ENCODE results near the gene DAGLB. TPM values are rescaled to one million over a fixed set of nuclear protein-coding genes. Genes with fewer than 3 reads are reported as not detected.
A peak's percentile ranks its signal among the peaks of the same experiment; 100 is the strongest.

Gene DAGLB
- total and polyA plus RNA-seq, 2 donors = 11.1 to 19.4 TPM

DNA sequence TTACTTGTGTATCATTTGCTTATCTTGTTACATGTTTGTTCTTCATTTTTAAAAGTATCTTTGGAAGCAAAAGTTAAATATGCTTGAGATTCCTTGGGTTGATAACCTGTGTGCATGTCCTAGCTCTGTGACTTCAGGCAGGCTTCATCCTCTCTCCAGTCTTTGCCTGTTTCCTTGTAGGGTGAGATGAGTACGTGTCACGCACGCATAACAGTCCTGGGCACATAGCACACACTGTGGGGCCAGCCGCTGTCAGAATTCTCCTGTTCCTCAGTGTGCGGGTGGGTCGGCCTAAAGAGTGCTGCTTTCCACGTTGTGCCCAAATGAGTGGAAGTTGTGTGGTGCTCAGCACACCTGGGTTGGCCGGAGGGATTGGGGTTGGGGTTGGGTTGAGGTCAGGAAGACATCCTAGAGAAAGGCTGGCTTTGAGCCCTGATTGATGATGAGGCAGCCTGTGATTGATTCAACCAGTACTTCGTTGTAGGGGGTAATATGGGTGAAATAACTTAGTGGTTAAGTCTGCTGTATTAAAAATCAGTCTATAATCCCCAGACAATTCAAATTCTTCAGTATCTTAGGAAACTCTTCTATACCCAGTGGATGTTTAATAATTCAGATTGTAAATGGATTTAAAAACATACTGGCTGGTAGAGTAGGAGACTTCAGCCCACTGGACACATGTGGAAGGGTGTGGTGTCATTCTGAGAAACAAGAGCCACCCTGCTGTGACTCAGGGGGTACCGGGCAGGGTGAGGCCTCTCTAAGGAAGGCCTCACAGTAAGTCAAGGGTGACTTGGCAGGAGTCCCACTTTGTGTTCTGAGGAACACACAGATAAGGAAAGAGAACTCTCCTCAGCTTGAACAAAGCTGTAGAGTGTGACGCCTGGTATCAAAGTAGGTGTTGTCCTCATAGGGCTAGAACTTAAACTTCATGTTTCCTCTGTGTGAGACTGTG, 54.8 kb downstream of the DAGLB start:
- WGBS = 88% methylated on average over 11 of the region's 11 CpGs
- H3K36me3 ChIP-seq (ENCODE audit: control insufficient read depth in 2 of 2, insufficient read depth in 2 of 2, low read length in 1 of 2) = peaks cover 47 to 65% of the 10 kb centered on the region in 2 donors
- peak overlapping the region; percentile 37 to 65 for H3K27ac ChIP-seq (ENCODE audit: low read depth in 1 of 2, low read length in 1 of 2)
- no peaks in the 10 kb centered on the region for H3K27me3 ChIP-seq (ENCODE audit: control insufficient read depth in 2 of 2, insufficient read depth in 1 of 2, low read length in 1 of 2)
- H3K4me3 ChIP-seq (ENCODE audit: low read length in 2 of 2) = no peak overlapping the region
- DNase-seq (ENCODE audit: low read depth in 6 of 9, low spot score in 9 of 9) = no peak
- H3K4me1 ChIP-seq (ENCODE audit: control insufficient read depth in 2 of 2, insufficient read depth in 2 of 2, low read length in 2 of 2) = peaks cover 0 to 16% of the 10 kb centered on the region in 2 donors
- H3K9me3 ChIP-seq (ENCODE audit: control insufficient read depth in 2 of 2, insufficient read depth in 1 of 2, low read length in 1 of 2) = peaks cover 0 to 1% of the 10 kb centered on the region in 2 donors

- Histone ChIP-seq H3K4me3 (ENCODE audit: low read length in 2 of 2) (no peak overlapping the region), H3K36me3 (ENCODE audit: control insufficient read depth in 2 of 2, insufficient read depth in 2 of 2, low read length in 1 of 2) (peaks cover 47 to 67% of the 10 kb centered on the region in 2 donors), H3K27ac (ENCODE audit: low read depth in 1 of 2, low read length in 1 of 2) (no peak overlapping the region), H3K27me3 (ENCODE audit: control insufficient read depth in 2 of 2, insufficient read depth in 1 of 2, low read length in 1 of 2) (no peaks in the 10 kb centered on the region), H3K9me3 (ENCODE audit: control insufficient read depth in 2 of 2, insufficient read depth in 1 of 2, low read length in 1 of 2) (peaks cover 0 to 1% of the 10 kb centered on the region in 2 donors), H3K4me1 (ENCODE audit: control insufficient read depth in 2 of 2, insufficient read depth in 2 of 2, low read length in 2 of 2) (peaks cover 0 to 15% of the 10 kb centered on the region in 2 donors)
- WGBS = 100% methylated on average over 2 of the region's 2 CpGs
- no peak for DNase-seq (ENCODE audit: low read depth in 6 of 9, low spot score in 9 of 9)
These were observed 58.0 kb downstream of the DAGLB start for GRCh38 chr7:6389728-6390127.

- no peak overlapping the region for H3K27ac ChIP-seq (ENCODE audit: low read depth in 1 of 2, low read length in 1 of 2)
- peaks cover 29 to 48% of the 10 kb centered on the region in 2 donors for H3K36me3 ChIP-seq (ENCODE audit: control insufficient read depth in 2 of 2, insufficient read depth in 2 of 2, low read length in 1 of 2)
- peaks cover 0 to 15% of the 10 kb centered on the region in 2 donors for H3K4me1 ChIP-seq (ENCODE audit: control insufficient read depth in 2 of 2, insufficient read depth in 2 of 2, low read length in 2 of 2)
- no peak overlapping the region for H3K4me3 ChIP-seq (ENCODE audit: low read length in 2 of 2)
- WGBS = 94% methylated on average over 7 of the region's 7 CpGs
- no peaks in the 10 kb centered on the region for H3K9me3 ChIP-seq (ENCODE audit: control insufficient read depth in 2 of 2, insufficient read depth in 1 of 2, low read length in 1 of 2)
- no peaks in the 10 kb centered on the region for H3K27me3 ChIP-seq (ENCODE audit: control insufficient read depth in 2 of 2, insufficient read depth in 1 of 2, low read length in 1 of 2)
- DNase-seq (ENCODE audit: low read depth in 6 of 9, low spot score in 9 of 9) = no peak
These were observed 59.9 kb downstream of the DAGLB start for GRCh38 chr7:6387734-6388294.

DNA sequence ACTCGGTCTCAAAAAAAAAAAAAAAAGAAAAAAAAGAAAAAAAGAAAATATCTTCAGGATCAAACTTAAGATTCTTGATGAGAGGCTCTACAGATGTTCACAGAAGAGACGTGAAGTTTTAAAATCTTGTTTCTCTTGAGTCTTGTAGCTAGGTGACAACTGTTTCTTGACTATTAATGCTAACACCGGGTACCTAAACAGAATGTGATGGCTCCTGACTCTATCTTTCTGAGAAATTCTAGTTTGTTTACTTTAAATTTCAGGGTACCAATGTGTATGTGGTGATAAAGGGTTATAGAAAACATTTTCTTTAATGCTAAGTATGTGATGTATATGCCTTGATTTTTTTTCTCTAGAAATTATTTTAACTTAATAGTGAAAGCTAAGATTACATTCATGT, 61.0 kb downstream of the DAGLB start:
- Histone ChIP-seq H3K4me1 (ENCODE audit: control insufficient read depth in 2 of 2, insufficient read depth in 2 of 2, low read length in 2 of 2) (peaks cover 0 to 19% of the 10 kb centered on the region in 2 donors), H3K27me3 (ENCODE audit: control insufficient read depth in 2 of 2, insufficient read depth in 1 of 2, low read length in 1 of 2) (no peaks in the 10 kb centered on the region), H3K9me3 (ENCODE audit: control insufficient read depth in 2 of 2, insufficient read depth in 1 of 2, low read length in 1 of 2) (no peaks in the 10 kb centered on the region), H3K36me3 (ENCODE audit: control insufficient read depth in 2 of 2, insufficient read depth in 2 of 2, low read length in 1 of 2) (peaks cover 23 to 39% of the 10 kb centered on the region in 2 donors), H3K27ac (ENCODE audit: low read depth in 1 of 2, low read length in 1 of 2) (no peak overlapping the region), H3K4me3 (ENCODE audit: low read length in 2 of 2) (no peak overlapping the region)
- DNase-seq (ENCODE audit: low read depth in 6 of 9, low spot score in 9 of 9) = no peak
- WGBS = 94% methylated on average over 3 of the region's 3 CpGs

GRCh38 chr7:6385909-6386560, 61.7 kb downstream of the DAGLB start:
- Histone ChIP-seq H3K27ac (ENCODE audit: low read depth in 1 of 2, low read length in 1 of 2) (peak overlapping the region; percentile 31 to 78), H3K4me1 (ENCODE audit: control insufficient read depth in 2 of 2, insufficient read depth in 2 of 2, low read length in 2 of 2) (peaks cover 0 to 19% of the 10 kb centered on the region in 2 donors), H3K4me3 (ENCODE audit: low read length in 2 of 2) (no peak overlapping the region), H3K9me3 (ENCODE audit: control insufficient read depth in 2 of 2, insufficient read depth in 1 of 2, low read length in 1 of 2) (no peaks in the 10 kb centered on the region), H3K27me3 (ENCODE audit: control insufficient read depth in 2 of 2, insufficient read depth in 1 of 2, low read length in 1 of 2) (no peaks in the 10 kb centered on the region), H3K36me3 (ENCODE audit: control insufficient read depth in 2 of 2, insufficient read depth in 2 of 2, low read length in 1 of 2) (peaks cover 19 to 34% of the 10 kb centered on the region in 2 donors)
- DNase-seq (ENCODE audit: low read depth in 6 of 9, low spot score in 9 of 9) = no peak
- 91% methylated on average over 4 of the region's 4 CpGs for WGBS

DNA sequence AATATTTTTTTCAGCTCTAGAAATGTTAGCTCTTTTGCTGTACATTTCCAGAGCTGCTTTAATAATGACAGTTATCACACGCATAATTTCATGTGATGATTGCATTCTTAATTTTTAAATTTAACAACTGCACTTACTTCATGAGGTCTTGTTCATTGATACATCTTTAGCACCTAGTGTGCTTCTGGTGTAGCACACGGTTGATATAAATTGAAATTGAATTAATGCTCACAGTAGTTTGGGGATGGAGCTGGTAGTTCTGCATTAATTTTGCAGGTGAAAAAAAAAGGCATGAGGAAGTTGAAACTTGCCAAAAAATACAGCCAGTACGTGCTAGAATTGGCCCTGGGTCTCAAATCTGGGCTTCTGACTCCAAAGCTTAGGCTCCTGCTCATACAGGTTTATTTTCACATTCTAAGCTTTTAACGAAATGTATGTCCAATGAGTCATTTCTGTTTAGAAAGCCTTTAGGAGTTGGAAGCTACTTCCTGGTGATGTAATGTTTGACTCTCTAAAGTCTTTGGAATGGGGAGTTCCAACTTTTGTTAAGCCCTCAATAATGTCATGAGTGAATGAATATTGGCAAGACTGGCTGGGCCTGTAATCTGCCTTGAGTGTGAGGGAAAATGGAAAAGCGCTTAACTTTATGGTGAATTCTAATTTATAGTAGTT, 62.5 kb downstream of the DAGLB start:
- Histone ChIP-seq H3K9me3 (ENCODE audit: control insufficient read depth in 2 of 2, insufficient read depth in 1 of 2, low read length in 1 of 2) (no peaks in the 10 kb centered on the region), H3K4me3 (ENCODE audit: low read length in 2 of 2) (no peak overlapping the region), H3K27me3 (ENCODE audit: control insufficient read depth in 2 of 2, insufficient read depth in 1 of 2, low read length in 1 of 2) (no peaks in the 10 kb centered on the region), H3K4me1 (ENCODE audit: control insufficient read depth in 2 of 2, insufficient read depth in 2 of 2, low read length in 2 of 2) (peaks cover 0 to 19% of the 10 kb centered on the region in 2 donors), H3K36me3 (ENCODE audit: control insufficient read depth in 2 of 2, insufficient read depth in 2 of 2, low read length in 1 of 2) (peaks cover 16 to 29% of the 10 kb centered on the region in 2 donors), H3K27ac (ENCODE audit: low read depth in 1 of 2, low read length in 1 of 2) (peak overlapping the region in 1 of 2 donors; percentile 78)
- no peak for DNase-seq (ENCODE audit: low read depth in 6 of 9, low spot score in 9 of 9)
- 85% methylated on average over 5 of the region's 5 CpGs for WGBS

DNA sequence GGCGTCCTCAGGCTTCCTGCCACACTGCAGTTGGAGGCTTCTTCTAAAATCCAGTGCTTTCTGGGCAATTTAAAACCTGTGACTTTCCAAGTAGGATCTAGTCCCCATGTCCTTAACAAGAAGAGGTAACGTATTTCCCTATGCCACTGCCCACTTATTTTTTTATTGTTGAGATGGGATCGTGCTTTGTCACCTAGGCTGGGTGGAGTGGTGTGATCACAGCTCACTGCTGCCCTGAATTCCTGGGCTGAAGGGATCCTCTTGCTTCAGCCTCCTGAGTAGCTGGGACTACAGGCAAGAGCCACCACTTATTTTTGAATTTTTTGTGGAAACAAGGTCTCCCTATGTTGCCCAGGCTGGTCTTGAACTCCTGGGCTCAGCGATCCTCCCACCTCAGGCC, 63.4 kb downstream of the DAGLB start:
- 97% methylated on average over 4 of the region's 4 CpGs for WGBS
- Histone ChIP-seq H3K9me3 (ENCODE audit: control insufficient read depth in 2 of 2, insufficient read depth in 1 of 2, low read length in 1 of 2) (no peaks in the 10 kb centered on the region), H3K36me3 (ENCODE audit: control insufficient read depth in 2 of 2, insufficient read depth in 2 of 2, low read length in 1 of 2) (peaks cover 11 to 25% of the 10 kb centered on the region in 2 donors), H3K27me3 (ENCODE audit: control insufficient read depth in 2 of 2, insufficient read depth in 1 of 2, low read length in 1 of 2) (no peaks in the 10 kb centered on the region), H3K4me1 (ENCODE audit: control insufficient read depth in 2 of 2, insufficient read depth in 2 of 2, low read length in 2 of 2) (peaks cover 0 to 19% of the 10 kb centered on the region in 2 donors), H3K4me3 (ENCODE audit: low read length in 2 of 2) (no peak overlapping the region), H3K27ac (ENCODE audit: low read depth in 1 of 2, low read length in 1 of 2) (peak overlapping the region in 1 of 2 donors; percentile 59)
- no peak for DNase-seq (ENCODE audit: low read depth in 6 of 9, low spot score in 9 of 9)

DNA sequence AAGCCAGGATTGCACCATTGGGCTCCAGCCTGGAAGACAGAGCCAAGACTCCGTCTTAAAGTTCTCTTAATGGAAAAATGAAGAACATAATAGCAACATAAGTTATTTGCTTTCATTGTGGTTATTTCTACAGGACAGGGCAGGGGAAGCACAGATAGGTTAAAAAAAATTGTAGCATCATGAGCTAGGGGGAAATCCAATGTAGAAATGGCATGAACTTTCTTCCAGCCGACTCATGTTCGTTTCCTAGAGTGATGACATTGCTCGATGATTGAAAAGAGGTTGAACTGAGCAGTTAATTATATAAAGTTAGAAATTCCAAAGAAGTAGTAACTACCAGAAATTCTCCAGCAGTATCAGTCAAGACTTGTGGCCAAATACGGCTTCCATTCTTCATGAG, 64.9 kb downstream of the DAGLB start:
- Histone ChIP-seq H3K36me3 (ENCODE audit: control insufficient read depth in 2 of 2, insufficient read depth in 2 of 2, low read length in 1 of 2) (peaks cover 1 to 19% of the 10 kb centered on the region in 2 donors), H3K9me3 (ENCODE audit: control insufficient read depth in 2 of 2, insufficient read depth in 1 of 2, low read length in 1 of 2) (no peaks in the 10 kb centered on the region), H3K4me1 (ENCODE audit: control insufficient read depth in 2 of 2, insufficient read depth in 2 of 2, low read length in 2 of 2) (peaks cover 0 to 21% of the 10 kb centered on the region in 2 donors), H3K27ac (ENCODE audit: low read depth in 1 of 2, low read length in 1 of 2) (peak overlapping the region; percentile 38 to 53), H3K4me3 (ENCODE audit: low read length in 2 of 2) (no peak overlapping the region), H3K27me3 (ENCODE audit: control insufficient read depth in 2 of 2, insufficient read depth in 1 of 2, low read length in 1 of 2) (no peaks in the 10 kb centered on the region)
- WGBS = 79% methylated on average over 5 of the region's 5 CpGs
- DNase-seq (ENCODE audit: low read depth in 6 of 9, low spot score in 9 of 9) = no peak

All from thymus (tissue), 11 donors.